Upper lobe of left lung (tissue), 4 donors: Measurements from ENCODE around the gene GLOD4.

Experiments
- CTCF ChIP-seq, 6 experiments: fragments of 450-650 bp in 4 of 6; fragments of 200-600 bp in 2 of 6; sonication (generic) in 2 of 6; IDR thresholded peaks; one replicate each; pipeline ENCODE4 v1.5.1; 2016 to 2019; ENCODE audit warnings: antibody characterized with exemption in 6 of 6
- EP300 ChIP-seq, 4 donors: sonication (generic); formaldehyde crosslinking; IDR thresholded peaks; one replicate each; pipeline ENCODE4 v1.5.1; 2017; ENCODE audit warnings: antibody characterized with exemption in 4 of 4, control low read depth in 2 of 4
- POLR2A ChIP-seq, 4 donors: fragments of 450-650 bp; IDR thresholded peaks; one replicate each; pipeline ENCODE4 v1.5.1; 2016 to 2017; ENCODE audit warnings: antibody characterized with exemption in 4 of 4, mild to moderate bottlenecking in 2 of 4

- TF ChIP-seq CTCF (IDR thresholded peaks at IDR 0.05) (no peak), POLR2A (IDR thresholded peaks at IDR 0.05) (no peak), EP300 (IDR thresholded peaks at IDR 0.05) (no peak)
Observed at GRCh38 chr17:752620-753219, 29.4 kb downstream of the GLOD4 start.
